ENCODE measurements around the gene TBC1D14.
A peak's percentile ranks its signal among the peaks of the same experiment; 100 is the strongest.

Gene TBC1D14

GRCh38 chr4:6909113-6909969 lies at the start of gene TBC1D14:
Gene TBC1D14 (plus strand): TSS chr4:6909826. CDS start chr4:6923390, 13,564 bp downstream.
- peak; percentile 82 for DNase-seq (ENCODE audit: low read depth)

- no peak for DNase-seq (ENCODE audit: low read depth)
These were observed 41.2 kb upstream of the TBC1D14 start for GRCh38 chr4:6868386-6868785.

GRCh38 chr4:6869944-6870343 lies 39.7 kb upstream of the TBC1D14 start:
- DNase-seq (ENCODE audit: low read depth) = no peak

GRCh38 chr4:6873291-6873690 lies 36.3 kb upstream of the TBC1D14 start:
- no peak for DNase-seq (ENCODE audit: low read depth)

GRCh38 chr4:6873792-6874461 lies 35.7 kb upstream of the TBC1D14 start:
- DNase-seq (ENCODE audit: low read depth) = peak; percentile 54

- no peak for DNase-seq (ENCODE audit: low read depth)
These were observed 34.6 kb upstream of the TBC1D14 start for GRCh38 chr4:6874981-6875380.

GRCh38 chr4:6875431-6875831 lies 34.2 kb upstream of the TBC1D14 start:
- DNase-seq (ENCODE audit: low read depth) = no peak

GRCh38 chr4:6876440-6876839 lies 33.2 kb upstream of the TBC1D14 start:
- no peak for DNase-seq (ENCODE audit: low read depth)

GRCh38 chr4:6877067-6877466 lies 32.6 kb upstream of the TBC1D14 start:
- DNase-seq (ENCODE audit: low read depth) = no peak

- DNase-seq (ENCODE audit: low read depth) = no peak
These were observed 31.1 kb upstream of the TBC1D14 start for GRCh38 chr4:6878451-6879059.

GRCh38 chr4:6880691-6881090 lies 28.9 kb upstream of the TBC1D14 start:
- DNase-seq (ENCODE audit: low read depth) = no peak

- no peak for DNase-seq (ENCODE audit: low read depth)
These were observed 27.7 kb upstream of the TBC1D14 start for GRCh38 chr4:6881908-6882307.

- DNase-seq (ENCODE audit: low read depth) = no peak
These were observed 25.2 kb upstream of the TBC1D14 start for GRCh38 chr4:6884341-6884870.

- DNase-seq (ENCODE audit: low read depth) = no peak
These were observed 23.6 kb upstream of the TBC1D14 start for GRCh38 chr4:6885953-6886557.

- no peak for DNase-seq (ENCODE audit: low read depth)
These were observed 22.7 kb upstream of the TBC1D14 start for GRCh38 chr4:6886886-6887285.

GRCh38 chr4:6887591-6888371 lies 21.8 kb upstream of the TBC1D14 start:
- DNase-seq (ENCODE audit: low read depth) = no peak

GRCh38 chr4:6888506-6889071 lies 21.0 kb upstream of the TBC1D14 start:
- DNase-seq (ENCODE audit: low read depth) = no peak

- DNase-seq (ENCODE audit: low read depth) = no peak
These were observed 20.4 kb upstream of the TBC1D14 start for GRCh38 chr4:6889101-6889735.

GRCh38 chr4:6889736-6890324 lies 19.8 kb upstream of the TBC1D14 start:
- no peak for DNase-seq (ENCODE audit: low read depth)

GRCh38 chr4:6890358-6890757 lies 19.3 kb upstream of the TBC1D14 start:
- DNase-seq (ENCODE audit: low read depth) = no peak

Data from T-helper 22 cell (primary cell).